ENCODE measurements around the gene CD4.
"Not testable (repeated sequence)": the region's sequence is repeated elsewhere in the genome, so short reads cannot be mapped to it uniquely, and the experiment has no call there.

CD4 gene

DNA sequence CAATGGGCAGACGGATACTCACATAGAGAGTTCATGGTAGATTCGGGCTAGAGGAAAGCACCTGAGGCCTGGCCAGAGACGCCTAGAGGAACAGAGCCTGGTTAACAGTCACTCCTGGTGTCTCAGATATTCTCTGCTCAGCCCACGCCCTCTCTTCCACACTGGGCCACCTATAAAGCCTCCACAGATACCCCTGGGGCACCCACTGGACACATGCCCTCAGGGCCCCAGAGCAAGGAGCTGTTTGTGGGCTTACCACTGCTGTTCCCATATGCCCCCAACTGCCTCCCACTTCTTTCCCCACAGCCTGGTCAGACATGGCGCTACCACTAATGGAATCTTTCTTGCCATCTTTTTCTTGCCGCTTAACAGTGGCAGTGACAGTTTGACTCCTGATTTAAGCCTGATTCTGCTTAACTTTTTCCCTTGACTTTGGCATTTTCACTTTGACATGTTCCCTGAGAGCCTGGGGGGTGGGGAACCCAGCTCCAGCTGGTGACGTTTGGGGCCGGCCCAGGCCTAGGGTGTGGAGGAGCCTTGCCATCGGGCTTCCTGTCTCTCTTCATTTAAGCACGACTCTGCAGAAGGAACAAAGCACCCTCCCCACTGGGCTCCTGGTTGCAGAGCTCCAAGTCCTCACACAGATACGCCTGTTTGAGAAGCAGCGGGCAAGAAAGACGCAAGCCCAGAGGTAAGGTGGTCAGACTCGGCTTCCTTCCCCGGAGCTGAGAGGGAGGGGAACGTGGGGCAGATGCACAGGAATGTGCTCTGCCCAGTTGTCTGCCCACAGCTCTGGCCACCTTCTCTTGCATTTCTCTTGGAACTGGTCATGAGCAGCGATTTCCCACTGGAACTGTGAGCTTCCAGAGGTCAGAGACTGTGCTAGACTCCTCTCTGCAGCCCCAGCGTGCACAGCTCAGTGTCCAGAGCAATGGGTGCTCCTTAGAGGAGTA, at the start of gene CD4:
TSS of gene CD4 (plus strand) at position 557 of the 953 bp plus-strand sequence. CDS start 10,611 bp downstream, outside the sequence.
- Histone ChIP-seq H3K36me3 (no peaks in the 10 kb centered on the region), H3K4me3 (ENCODE audit: low read depth in 1 of 2, low read length in 1 of 2) (no peak within 1 kb of the TSS), H3K9me3 (no peaks in the 10 kb centered on the region), H3K27me3 (no peaks in the 10 kb centered on the region), H3K4me1 (ENCODE audit: control insufficient read depth in 1 of 2, insufficient read depth in 1 of 2, low read depth in 1 of 2, low read length in 1 of 2) (peaks cover 42 to 50% of the 10 kb centered on the region in 2 experiments), H3K27ac (no peak within 1 kb of the TSS)
- TF ChIP-seq CTCF (IDR thresholded peaks at IDR 0.05): no peak

GRCh38 chr12:6742080-6742479, 47.2 kb upstream of the CD4 start:
- not testable (repeated sequence) for H3K4me3 ChIP-seq (ENCODE audit: low read depth in 1 of 2, low read length in 1 of 2); H3K36me3 ChIP-seq; H3K9me3 ChIP-seq; H3K27me3 ChIP-seq; H3K27ac ChIP-seq
- H3K4me1 ChIP-seq (ENCODE audit: control insufficient read depth in 1 of 2, insufficient read depth in 1 of 2, low read depth in 1 of 2, low read length in 1 of 2): peaks cover 46 to 48% of the 10 kb centered on the region in 2 experiments

DNA sequence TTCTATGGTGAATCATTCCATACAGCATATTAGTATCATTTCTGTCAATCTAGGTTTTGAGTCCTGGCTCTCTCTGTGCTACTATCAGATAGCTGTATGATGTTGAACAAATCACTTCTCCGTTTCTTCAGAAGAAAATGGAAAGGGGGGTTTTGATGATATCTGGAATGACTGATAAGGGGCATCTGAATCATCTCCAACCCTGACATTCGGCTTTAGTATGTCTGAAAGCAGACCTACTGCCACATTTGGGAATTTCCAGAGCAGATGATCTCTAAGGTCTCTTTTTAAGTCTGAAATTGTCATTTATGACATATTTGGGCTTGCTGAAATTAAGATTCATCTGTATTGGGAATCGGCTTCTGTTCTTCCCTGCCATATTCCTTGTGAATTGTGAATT, 46.5 kb upstream of the CD4 start:
- Histone ChIP-seq H3K4me3 (ENCODE audit: low read depth in 1 of 2, low read length in 1 of 2) (no peak overlapping the region), H3K9me3 (no peaks in the 10 kb centered on the region), H3K36me3 (peaks cover 13% of the 10 kb centered on the region), H3K27me3 (no peaks in the 10 kb centered on the region), H3K4me1 (ENCODE audit: control insufficient read depth in 1 of 2, insufficient read depth in 1 of 2, low read depth in 1 of 2, low read length in 1 of 2) (peaks cover 48 to 49% of the 10 kb centered on the region in 2 experiments), H3K27ac (no peak overlapping the region)
- TF ChIP-seq CTCF (IDR thresholded peaks at IDR 0.05): no peak

DNA sequence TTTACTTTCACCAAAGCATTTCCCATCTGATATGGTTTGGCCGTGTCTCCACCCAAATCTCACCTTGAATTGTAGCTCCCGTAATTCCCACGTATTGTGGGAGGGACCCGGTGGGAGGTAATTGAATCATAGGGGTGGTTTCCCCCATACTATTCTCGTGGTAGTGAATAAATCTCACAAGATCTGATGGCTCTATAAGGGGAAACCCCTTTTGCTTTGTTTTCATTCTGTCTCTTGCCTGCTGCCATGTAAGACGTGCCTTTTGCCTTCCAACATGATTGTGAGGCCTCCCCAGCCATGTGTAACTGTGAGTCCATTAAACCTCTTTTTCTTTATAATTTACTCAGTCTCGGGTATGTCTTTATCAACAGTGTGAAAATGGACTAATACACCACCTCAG, 46.0 kb upstream of the CD4 start:
- H3K27me3 ChIP-seq; H3K4me3 ChIP-seq (ENCODE audit: low read depth in 1 of 2, low read length in 1 of 2); H3K27ac ChIP-seq; H3K9me3 ChIP-seq: not testable (repeated sequence)
- Histone ChIP-seq H3K4me1 (ENCODE audit: control insufficient read depth in 1 of 2, insufficient read depth in 1 of 2, low read depth in 1 of 2, low read length in 1 of 2) (peaks cover 47 to 49% of the 10 kb centered on the region in 2 experiments), H3K36me3 (peaks cover 18% of the 10 kb centered on the region)

- H3K27me3 ChIP-seq: no peaks in the 10 kb centered on the region
- TF ChIP-seq CTCF (IDR thresholded peaks at IDR 0.05): peak; percentile 51
- peak overlapping the region; percentile 100 for H3K27ac ChIP-seq
- H3K9me3 ChIP-seq: no peaks in the 10 kb centered on the region
- peak overlapping the region; percentile 43 to 53 for H3K4me3 ChIP-seq (ENCODE audit: low read depth in 1 of 2, low read length in 1 of 2)
- peaks cover 48 to 50% of the 10 kb centered on the region in 2 experiments for H3K4me1 ChIP-seq (ENCODE audit: control insufficient read depth in 1 of 2, insufficient read depth in 1 of 2, low read depth in 1 of 2, low read length in 1 of 2)
- peaks cover 44% of the 10 kb centered on the region for H3K36me3 ChIP-seq
Observed at GRCh38 chr12:6745741-6746525, 43.4 kb upstream of the CD4 start.

GRCh38 chr12:6747216-6747615, 42.1 kb upstream of the CD4 start:
- H3K4me1 ChIP-seq (ENCODE audit: control insufficient read depth in 1 of 2, insufficient read depth in 1 of 2, low read depth in 1 of 2, low read length in 1 of 2): peaks cover 59 to 63% of the 10 kb centered on the region in 2 experiments
- H3K27me3 ChIP-seq: no peaks in the 10 kb centered on the region
- H3K4me3 ChIP-seq (ENCODE audit: low read depth in 1 of 2, low read length in 1 of 2): peak overlapping the region in 1 of 2 experiments; percentile 53
- peak overlapping the region; percentile 100 for H3K27ac ChIP-seq
- peaks cover 56% of the 10 kb centered on the region for H3K36me3 ChIP-seq
- H3K9me3 ChIP-seq: no peaks in the 10 kb centered on the region
- no peak for TF ChIP-seq CTCF (IDR thresholded peaks at IDR 0.05)
